Tibial nerve (tissue), 4 donors: ENCODE measurements around the gene SEMA3G. TPM values are rescaled to one million over a fixed set of nuclear protein-coding genes. Genes with fewer than 3 reads are reported as not detected.

Experiments used
- DNase-seq, 2 donors: peaks; one replicate each; pipeline ENCODE4 v3.0.0-alpha.2; 2019; ENCODE audit warnings: low spot score in 2 of 2
- H3K27ac ChIP-seq, 4 donors: fragments of 200-600 bp; sonication (generic) in 3 of 4; one replicate each; pipeline ENCODE4 v1.5.1; 2017 to 2019; ENCODE audit warnings: mild to moderate bottlenecking in 1 of 4
- H3K27me3 ChIP-seq, 2 donors: fragments of 200-600 bp; sonication (generic) in 1 of 2; one replicate each; pipeline versions ENCODE4 v1.5.1 to v1.6.0; 2017 to 2019
- H3K36me3 ChIP-seq, 3 donors: fragments of 200-600 bp; sonication (generic); one replicate each; pipeline ENCODE4 v1.5.1; 2018 to 2019
- H3K4me1 ChIP-seq, 4 donors: fragments of 200-600 bp; sonication (generic) in 3 of 4; one replicate each; pipeline ENCODE4 v1.5.1; 2017 to 2019
- H3K4me3 ChIP-seq, 4 donors: fragments of 200-600 bp; sonication (generic) in 3 of 4; one replicate each; pipeline ENCODE4 v1.5.1; 2017 to 2019; ENCODE audit warnings: mild to moderate bottlenecking in 1 of 4, moderate library complexity in 1 of 4
- H3K9me3 ChIP-seq, 4 donors: fragments of 200-600 bp; sonication (generic) in 3 of 4; one replicate each; pipeline ENCODE4 v1.5.1; 2017 to 2019
- CTCF ChIP-seq, 5 experiments: fragments of 200-600 bp in 3 of 5; fragments of 450-650 bp in 2 of 5; sonication (generic) in 3 of 5; IDR thresholded peaks; one replicate each; pipeline ENCODE4 v1.5.1; 2016 to 2019; ENCODE audit warnings: antibody characterized with exemption in 5 of 5, mild to moderate bottlenecking in 3 of 5, moderate library complexity in 2 of 5
- EP300 ChIP-seq, 2 donors: sonication (generic); formaldehyde crosslinking; IDR thresholded peaks; one replicate each; pipeline ENCODE4 v1.6.1; 2017; ENCODE audit warnings: antibody characterized with exemption in 2 of 2, mild to moderate bottlenecking in 1 of 2
- POLR2A ChIP-seq, 2 donors: fragments of 450-650 bp; IDR thresholded peaks; one replicate each; pipeline ENCODE4 v1.6.1; 2017; ENCODE audit warnings: antibody characterized with exemption in 2 of 2, mild to moderate bottlenecking in 2 of 2, moderate library complexity in 2 of 2
- WGBS, 2 donors: methylation state at CpG; one replicate each; pipeline ENCODE4 v1.1.5; 2018; 5-methylcytosine and 5-hydroxymethylcytosine counted together
- total RNA-seq, 4 donors: library from RNA; depleted of rRNA; stranded (reverse); fragments of >200 nt; gene quantifications; one replicate each; pipeline ENCODE4 v1.1.0, GENCODE V29; 2016

The SEMA3G gene
- total RNA-seq, 4 donors from 2014 or later = 11.5 to 67.5 (median 32.7) TPM

GRCh38 chr3:52395503-52395865, 49.4 kb downstream of the SEMA3G start:
- peaks cover 0 to 94% (median 0%) of the 10 kb centered on the region in 3 donors for H3K36me3 ChIP-seq
- no peak for TF ChIP-seq CTCF (IDR thresholded peaks at IDR 0.05)
- TF ChIP-seq EP300 (IDR thresholded peaks at IDR 0.05) = no peak
- TF ChIP-seq POLR2A (IDR thresholded peaks at IDR 0.05) = no peak
- 83 to 91% methylated on average over 4 to 8 of the region's 8 CpGs for WGBS, 2 donors

GRCh38 chr3:52394751-52395502, 50.0 kb downstream of the SEMA3G start:
- DNase-seq = no peak

More at GRCh38 chr3:52395503-52395865, 49.4 kb downstream of the SEMA3G start:
- H3K27me3 ChIP-seq = no peaks in the 10 kb centered on the region
- H3K4me3 ChIP-seq = no peak overlapping the region
- no peak overlapping the region for H3K27ac ChIP-seq
- no peaks in the 10 kb centered on the region for H3K4me1 ChIP-seq
- H3K9me3 ChIP-seq = no peaks in the 10 kb centered on the region
- DNase-seq = no peak

GRCh38 chr3:52393959-52394670, 50.8 kb downstream of the SEMA3G start:
- Histone ChIP-seq H3K4me1 (no peaks in the 10 kb centered on the region), H3K27ac (no peak overlapping the region), H3K36me3 (peaks cover 0 to 93% (median 0%) of the 10 kb centered on the region in 3 donors), H3K4me3 (no peak overlapping the region), H3K9me3 (no peaks in the 10 kb centered on the region), H3K27me3 (no peaks in the 10 kb centered on the region)
- no peak for TF ChIP-seq EP300 (IDR thresholded peaks at IDR 0.05)
- no peak for TF ChIP-seq POLR2A (IDR thresholded peaks at IDR 0.05)
- no peak for TF ChIP-seq CTCF (IDR thresholded peaks at IDR 0.05)
- WGBS, 2 donors = 90 to 91% methylated on average over 18 of the region's 18 CpGs
- DNase-seq = no peak

More at GRCh38 chr3:52394751-52395502, 50.0 kb downstream of the SEMA3G start:
- no peaks in the 10 kb centered on the region for H3K4me1 ChIP-seq
- no peak overlapping the region for H3K27ac ChIP-seq
- TF ChIP-seq EP300 (IDR thresholded peaks at IDR 0.05) = no peak
- no peak for TF ChIP-seq POLR2A (IDR thresholded peaks at IDR 0.05)
- TF ChIP-seq CTCF (IDR thresholded peaks at IDR 0.05) = no peak
- peaks cover 0 to 94% (median 0%) of the 10 kb centered on the region in 3 donors for H3K36me3 ChIP-seq
- no peak overlapping the region for H3K4me3 ChIP-seq
- no peaks in the 10 kb centered on the region for H3K9me3 ChIP-seq
- 88 to 90% methylated on average over 9 to 10 of the region's 10 CpGs for WGBS, 2 donors
- no peaks in the 10 kb centered on the region for H3K27me3 ChIP-seq

- 87 to 89% methylated on average over 18 of the region's 18 CpGs for WGBS, 2 donors
- DNase-seq = no peak
These were observed 51.6 kb downstream of the SEMA3G start for GRCh38 chr3:52393131-52393807.

More at GRCh38 chr3:52393131-52393807, 51.6 kb downstream of the SEMA3G start:
- Histone ChIP-seq H3K27ac (no peak overlapping the region), H3K27me3 (no peaks in the 10 kb centered on the region), H3K4me1 (no peaks in the 10 kb centered on the region), H3K36me3 (peaks cover 0 to 93% (median 0%) of the 10 kb centered on the region in 3 donors), H3K9me3 (no peaks in the 10 kb centered on the region), H3K4me3 (no peak overlapping the region)
- no peak for TF ChIP-seq CTCF (IDR thresholded peaks at IDR 0.05)
- no peak for TF ChIP-seq EP300 (IDR thresholded peaks at IDR 0.05)
